ENCODE measurements around the gene NIPSNAP3A. TPM values are rescaled to one million over a fixed set of nuclear protein-coding genes. Genes with fewer than 3 reads are reported as not detected.

The NIPSNAP3A gene
- 18.2 and 19.1 TPM in 2 replicates for total RNA-seq

GRCh38 chr9:104747565-104748358 lies at the start of gene NIPSNAP3A:
NIPSNAP3A (plus strand) TSS chr9:104747683; CDS start chr9:104747793, 110 bp downstream.

Other genes starting within 250 kb of the NIPSNAP3A start
- gene OR13F1, start 243.4 kb upstream of the NIPSNAP3A start, total RNA-seq, result not detected in 2 replicates
- not detected in 2 replicates for gene OR13C4, start 220.5 kb upstream of the NIPSNAP3A start, total RNA-seq
- not detected in 2 replicates for gene OR13C3, start 210.8 kb upstream of the NIPSNAP3A start, total RNA-seq
- gene OR13C8, start 178.5 kb upstream of the NIPSNAP3A start, total RNA-seq, result not detected in 2 replicates
- gene OR13C5, start 148.3 kb upstream of the NIPSNAP3A start, total RNA-seq, result not detected in 2 replicates
- not detected in 2 replicates for gene OR13C2, start 142.1 kb upstream of the NIPSNAP3A start, total RNA-seq
- not detected in 2 replicates for gene OR13C9, start 129.5 kb upstream of the NIPSNAP3A start, total RNA-seq
- gene OR13D1, start 53.2 kb upstream of the NIPSNAP3A start, total RNA-seq, result not detected in 2 replicates
- 0.39 and 0.73 TPM in 2 replicates for gene NIPSNAP3B, start 16.4 kb downstream of the NIPSNAP3A start, total RNA-seq
- gene ABCA1, start 180.5 kb downstream of the NIPSNAP3A start, total RNA-seq, result 27.9 and 35.8 TPM in 2 replicates